Natural killer cell (primary cell): Measurements from ENCODE around the gene LYST. TPM values are rescaled to one million over a fixed set of nuclear protein-coding genes. Genes with fewer than 3 reads are reported as not detected.

ENCODE experiments used
- ATAC-seq, 3 donors: fragments of 150-1000 bp in 2 of 3; fragments of 200-7000 bp in 1 of 3; cut with Tn5 transposase; 1 replicate in 1 of 3; 2 replicates in 2 of 3; pipeline ENCODE4 v1.10.0; 2021; ENCODE audit warnings: mild to moderate bottlenecking in 2 of 3, moderate library complexity in 2 of 3
- DNase-seq, 2 donors: peaks; one replicate each; pipeline versions ENCODE4 v3.0.0 to v3.0.0-alpha.2; 2013 to 2021; ENCODE audit warnings: mixed read lengths in 1 of 2
- H3K27ac ChIP-seq: one replicate; pipeline ENCODE4 v1.5.1; 2013; ENCODE audit warnings: mild to moderate bottlenecking, low read length
- H3K27me3 ChIP-seq: one replicate; pipeline ENCODE4 v1.6.1; 2013; ENCODE audit warnings: low read length; ENCODE audit not compliant: control insufficient read depth, insufficient read depth
- H3K36me3 ChIP-seq: one replicate; pipeline ENCODE4 v1.6.1; 2013; ENCODE audit warnings: low read length; ENCODE audit not compliant: control insufficient read depth, insufficient read depth
- H3K4me1 ChIP-seq: one replicate; pipeline ENCODE4 v1.6.1; 2013; ENCODE audit warnings: low read length; ENCODE audit not compliant: control insufficient read depth, insufficient read depth
- H3K4me3 ChIP-seq: one replicate; pipeline ENCODE4 v1.5.1; 2013; ENCODE audit warnings: low read length
- H3K9me3 ChIP-seq: one replicate; pipeline ENCODE4 v1.6.1; 2013; ENCODE audit warnings: low read length; ENCODE audit not compliant: control insufficient read depth, insufficient read depth
- H3K27ac Mint-ChIP-seq, 2 donors: one replicate each; pipeline ENCODE4 v1.8.0; 2022; ENCODE audit warnings: mild to moderate bottlenecking in 2 of 2, mixed read lengths in 2 of 2, moderate library complexity in 1 of 2
- H3K27me3 Mint-ChIP-seq, 2 donors: one replicate each; pipeline ENCODE4 v1.8.0; 2022; ENCODE audit warnings: low read depth in 2 of 2, mixed read lengths in 2 of 2
- H3K36me3 Mint-ChIP-seq: one replicate; pipeline ENCODE4 v1.8.0; 2022; ENCODE audit warnings: mixed read lengths
- H3K4me1 Mint-ChIP-seq, 2 donors: one replicate each; pipeline ENCODE4 v1.8.0; 2022; ENCODE audit warnings: mixed read lengths in 2 of 2
- H3K4me3 Mint-ChIP-seq: one replicate; pipeline ENCODE4 v1.8.0; 2022; ENCODE audit warnings: mild to moderate bottlenecking, moderate library complexity, mixed read lengths
- H3K9me3 Mint-ChIP-seq, 2 donors: one replicate each; pipeline ENCODE4 v1.8.0; 2022; ENCODE audit warnings: mixed read lengths in 2 of 2
- CTCF ChIP-seq: fragments of 200-600 bp; IDR thresholded peaks from one replicate; pipeline ENCODE4 v1.8.0; 2022; ENCODE audit warnings: antibody characterized with exemption
- WGBS: methylation state at CpG from one replicate; pipeline ENCODE4 v1.1.7; 2013; ENCODE audit warnings: missing lambda C conversion rate; ENCODE audit not compliant: insufficient coverage; 5-methylcytosine and 5-hydroxymethylcytosine counted together
- intact Hi-C: fragments of 100-400 bp; cut with micrococcal nuclease; formaldehyde crosslinking; loops from one replicate; pipeline ENCODE4 v1.14.2; 2022
- total RNA-seq, 4 donors: library from RNA; stranded (reverse); fragments of 120-200 nt in 1 of 4; gene quantifications; one replicate each; pipeline versions ENCODE4 v1.2.3 to v1.2.4, GENCODE V29; 2013 to 2022

The LYST gene
- total RNA-seq, 3 donors from 2014 or later (not counting 1 experiment from before 2014, with no cell fraction given) = 89.9 to 115 (median 93.6) TPM

GRCh38 chr1:235741294-235741693, 125.4 kb downstream of the LYST start:
- H3K4me1 ChIP-seq = no peaks in the 10 kb centered on the region
- no peaks in the 10 kb centered on the region for H3K9me3 ChIP-seq
- H3K36me3 ChIP-seq = peaks cover 85% of the 10 kb centered on the region
- no peak overlapping the region for H3K27ac ChIP-seq
- no peak for DNase-seq
- Mint-ChIP-seq H3K36me3 (peaks cover 42% of the 10 kb centered on the region), H3K9me3 (no peaks in the 10 kb centered on the region), H3K4me3 (no peak overlapping the region), H3K4me1 (peaks cover 0 to 4% of the 10 kb centered on the region in 2 donors), H3K27me3 (no peaks in the 10 kb centered on the region), H3K27ac (no peak overlapping the region)
- no peak for ATAC-seq
- 91% methylated on average over 4 of the region's 5 CpGs for WGBS
- intact Hi-C loops = no loop called here
- TF ChIP-seq CTCF = no peak
- no peaks in the 10 kb centered on the region for H3K27me3 ChIP-seq
- H3K4me3 ChIP-seq = no peak overlapping the region

- intact Hi-C loops = no loop called here
- H3K27ac Mint-ChIP-seq = no peak overlapping the region
- H3K9me3 ChIP-seq = no peaks in the 10 kb centered on the region
- TF ChIP-seq CTCF = no peak
- 93% methylated on average over 2 of the region's 6 CpGs for WGBS
- no peak overlapping the region for H3K27ac ChIP-seq
- H3K9me3 Mint-ChIP-seq = no peaks in the 10 kb centered on the region
- peaks cover 0 to 4% of the 10 kb centered on the region in 2 donors for H3K4me1 Mint-ChIP-seq
- H3K4me3 Mint-ChIP-seq = no peak overlapping the region
- peaks cover 33% of the 10 kb centered on the region for H3K36me3 Mint-ChIP-seq
- H3K4me3 ChIP-seq = no peak overlapping the region
- H3K4me1 ChIP-seq = no peaks in the 10 kb centered on the region
- DNase-seq (no peak), ATAC-seq (no peak)
- H3K27me3 Mint-ChIP-seq = no peaks in the 10 kb centered on the region
- peaks cover 72% of the 10 kb centered on the region for H3K36me3 ChIP-seq
- H3K27me3 ChIP-seq = no peaks in the 10 kb centered on the region
These were observed 127.1 kb downstream of the LYST start for GRCh38 chr1:235739631-235740030.

- Mint-ChIP-seq H3K4me1 (peaks cover 0 to 4% of the 10 kb centered on the region in 2 donors), H3K27ac (no peak overlapping the region), H3K27me3 (no peaks in the 10 kb centered on the region), H3K9me3 (no peaks in the 10 kb centered on the region), H3K4me3 (no peak overlapping the region), H3K36me3 (peaks cover 28% of the 10 kb centered on the region)
- H3K27ac ChIP-seq = no peak overlapping the region
- H3K4me3 ChIP-seq = no peak overlapping the region
- TF ChIP-seq CTCF = no peak
- intact Hi-C loops = no loop called here
- no peaks in the 10 kb centered on the region for H3K4me1 ChIP-seq
- 100% methylated on average over 1 of the region's 1 CpG for WGBS
- no peaks in the 10 kb centered on the region for H3K27me3 ChIP-seq
- ATAC-seq = no peak
- no peak for DNase-seq
- H3K9me3 ChIP-seq = no peaks in the 10 kb centered on the region
- H3K36me3 ChIP-seq = peaks cover 67% of the 10 kb centered on the region
These were observed 127.6 kb downstream of the LYST start for GRCh38 chr1:235739124-235739523.

- ATAC-seq (no peak), DNase-seq (no peak)
- Histone ChIP-seq H3K9me3 (no peaks in the 10 kb centered on the region), H3K27me3 (no peaks in the 10 kb centered on the region), H3K4me3 (no peak overlapping the region), H3K4me1 (no peaks in the 10 kb centered on the region), H3K36me3 (peaks cover 62% of the 10 kb centered on the region), H3K27ac (no peak overlapping the region)
- no peak overlapping the region for H3K4me3 Mint-ChIP-seq
- intact Hi-C loops = no loop called here
- H3K4me1 Mint-ChIP-seq = peaks cover 0 to 4% of the 10 kb centered on the region in 2 donors
- no peak for TF ChIP-seq CTCF
- peaks cover 26% of the 10 kb centered on the region for H3K36me3 Mint-ChIP-seq
- WGBS = 96% methylated on average over 13 of the region's 13 CpGs
- no peaks in the 10 kb centered on the region for H3K27me3 Mint-ChIP-seq
- no peaks in the 10 kb centered on the region for H3K9me3 Mint-ChIP-seq
- no peak overlapping the region for H3K27ac Mint-ChIP-seq
These were observed 129.0 kb downstream of the LYST start for GRCh38 chr1:235737751-235738150.
